ENCODE results near the gene FAM47E. TPM values are rescaled to one million over a fixed set of nuclear protein-coding genes. Genes with fewer than 3 reads are reported as not detected.

The FAM47E gene
- total and polyA plus RNA-seq, 2 of the 13 experiments (the other 11 are each of a cell fraction or from before 2014, with no cell fraction given) = 0.33 to 0.66 TPM

GRCh38 chr4:76279462-76279861 lies 27.9 kb downstream of the FAM47E start:
- Histone ChIP-seq H4K20me1 (ENCODE audit: insufficient read depth, low read length) (no peaks in the 10 kb centered on the region), H3K4me3 (replicated peaks in 1 of 3; ENCODE audit: insufficient read depth in 1 of 3, low read depth in 2 of 3, low read length in 3 of 3) (no peak overlapping the region), H3K9me3 (ENCODE audit: low read length) (no peaks in the 10 kb centered on the region), H3K36me3 (replicated peaks in 1 of 2; ENCODE audit: control insufficient read depth in 1 of 2, insufficient read depth in 2 of 2, low read length in 2 of 2) (no peaks in the 10 kb centered on the region), H3K79me2 (ENCODE audit: insufficient read depth, low read length) (no peaks in the 10 kb centered on the region), H3K27ac (ENCODE audit: extremely low read length, insufficient read depth, low read length) (no peak overlapping the region), H3K27me3 (ENCODE audit: control insufficient read depth in 1 of 2, insufficient read depth in 2 of 2, low read length in 2 of 2) (no peaks in the 10 kb centered on the region), H3K4me1 (ENCODE audit: insufficient read depth, low read length) (peaks cover 51% of the 10 kb centered on the region), H3K4me2 (ENCODE audit: low read depth, low read length) (no peak overlapping the region), H2AFZ (ENCODE audit: low read length) (no peak overlapping the region), H3K9ac (ENCODE audit: insufficient read depth, low read depth, low read length) (no peak overlapping the region)
- POLR2A ChIA-PET = no interaction called here
- TF ChIP-seq NR2F2 (IDR thresholded peaks at IDR 0.05; ENCODE audit: borderline replicate concordance, low read depth) (no peak), FOXC1 (CRISPR knock-in tag; IDR thresholded peaks at IDR 0.05; ENCODE audit: borderline replicate concordance) (no peak), MXI1 (IDR thresholded peaks at IDR 0.05; ENCODE audit: borderline replicate concordance, low read depth, low read length) (no peak), TP53 (CRISPR knock-in tag; conservative IDR thresholded peaks at IDR 0.05) (no peak), PAXIP1 (CRISPR knock-in tag; conservative IDR thresholded peaks at IDR 0.05) (no peak), SIX4 (CRISPR knock-in tag; IDR thresholded peaks at IDR 0.05) (no peak), RBAK (CRISPR knock-in tag; IDR thresholded peaks at IDR 0.05) (no peak), ZFX (CRISPR knock-in tag; IDR thresholded peaks at IDR 0.05; ENCODE audit: low read depth) (no peak), NCOA2 (CRISPR knock-in tag; IDR thresholded peaks at IDR 0.05) (no peak), ZNF607 (CRISPR knock-in tag; IDR thresholded peaks at IDR 0.05; ENCODE audit: borderline replicate concordance) (no peak), REXO4 (CRISPR knock-in tag; IDR thresholded peaks at IDR 0.05; ENCODE audit: borderline replicate concordance) (no peak), BCL6 (CRISPR knock-in tag; IDR thresholded peaks at IDR 0.05) (no peak)
- TF ChIP-seq, protein P1, sequence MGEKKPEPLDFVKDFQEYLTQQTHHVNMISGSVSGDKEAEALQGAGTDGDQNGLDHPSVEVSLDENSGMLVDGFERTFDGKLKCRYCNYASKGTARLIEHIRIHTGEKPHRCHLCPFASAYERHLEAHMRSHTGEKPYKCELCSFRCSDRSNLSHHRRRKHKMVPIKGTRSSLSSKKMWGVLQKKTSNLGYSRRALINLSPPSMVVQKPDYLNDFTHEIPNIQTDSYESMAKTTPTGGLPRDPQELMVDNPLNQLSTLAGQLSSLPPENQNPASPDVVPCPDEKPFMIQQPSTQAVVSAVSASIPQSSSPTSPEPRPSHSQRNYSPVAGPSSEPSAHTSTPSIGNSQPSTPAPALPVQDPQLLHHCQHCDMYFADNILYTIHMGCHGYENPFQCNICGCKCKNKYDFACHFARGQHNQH (CRISPR knock-in tag; IDR thresholded peaks at IDR 0.05) = no peak
- CTCF ChIA-PET (ENCODE audit: low intra/inter-chr PET ratio, low total read pairs) = no interaction called here
- no peak for ATAC-seq
- no peak for FAIRE-seq
- WGBS (ENCODE audit: low lambda C conversion rate) = 92% methylated on average over 4 of the region's 4 CpGs
- intact Hi-C loops (cut with micrococcal nuclease; ENCODE audit: unreplicated experiment) (no loop called here), in situ Hi-C loops (cut with HindIII; ENCODE audit: extremely low pct_ligation_motif_present, low pct_unique_long_range_greater_than_20kb) (no loop called here)
- no peak for DNase-seq (ENCODE audit: low spot score)
- no TSS peak for BruUV-seq (replicated peaks)
